Heart right ventricle (tissue), 16 donors: ENCODE measurements around the gene DMBT1. TPM values are rescaled to one million over a fixed set of nuclear protein-coding genes. Genes with fewer than 3 reads are reported as not detected.

Source experiments
- ATAC-seq, 8 donors: fragments of 200-7000 bp; cut with Tn5 transposase; one replicate each; pipeline ENCODE4 v1.9.1; 2020; ENCODE audit warnings: mild to moderate bottlenecking in 8 of 8, moderate library complexity in 8 of 8, moderate number of reproducible peaks in 1 of 8
- DNase-seq, 2 donors: peaks; one replicate each; pipeline ENCODE4 v3.0.0-alpha.2; 2020
- H3K27ac ChIP-seq, 10 donors: fragments of 200-600 bp; sonication (generic) in 2 of 10; one replicate each; pipeline versions ENCODE4 v1.5.0 to v1.8.0; 2020 to 2022; ENCODE audit warnings: mild to moderate bottlenecking in 3 of 10
- H3K27me3 ChIP-seq, 7 donors: fragments of 200-600 bp; one replicate each; pipeline ENCODE4 v1.8.0; 2021 to 2022; ENCODE audit warnings: mild to moderate bottlenecking in 2 of 7
- H3K36me3 ChIP-seq, 9 donors: fragments of 200-600 bp; sonication (generic) in 1 of 9; one replicate each; pipeline versions ENCODE4 v1.5.0 to v1.8.0; 2020 to 2022; ENCODE audit warnings: mild to moderate bottlenecking in 2 of 9
- H3K4me1 ChIP-seq, 9 donors: fragments of 200-600 bp; sonication (generic) in 1 of 9; one replicate each; pipeline versions ENCODE4 v1.5.0 to v1.8.0; 2020 to 2022; ENCODE audit warnings: mild to moderate bottlenecking in 4 of 9
- H3K4me3 ChIP-seq, 10 donors: fragments of 200-600 bp; sonication (generic) in 2 of 10; one replicate each; pipeline versions ENCODE4 v1.5.0 to v1.8.0; 2020 to 2022; ENCODE audit warnings: mild to moderate bottlenecking in 7 of 10, moderate library complexity in 2 of 10
- H3K9me3 ChIP-seq, 11 donors: fragments of 200-600 bp in 10 of 11; sonication (generic) in 2 of 11; one replicate each; pipeline versions ENCODE4 v1.5.0 to v1.8.0; 2013 to 2022; ENCODE audit warnings: mild to moderate bottlenecking in 2 of 11, control low read depth in 1 of 11, moderate library complexity in 1 of 11
- CTCF ChIP-seq, 9 donors: fragments of 200-600 bp; sonication (generic) in 2 of 9; IDR thresholded peaks; one replicate each; pipeline versions ENCODE4 v1.5.0 to v1.8.0; 2021 to 2022; ENCODE audit warnings: antibody characterized with exemption in 9 of 9, mild to moderate bottlenecking in 5 of 9, moderate library complexity in 1 of 9
- WGBS, 2 donors: extraction: QIAGEN DNeasy Blood & Tissue Kit; methylation state at CpG; one replicate each; pipeline ENCODE4 v1.1.7; 2013; ENCODE audit warnings: inconsistent platforms in 1 of 2; 5-methylcytosine and 5-hydroxymethylcytosine counted together
- intact Hi-C, 10 donors: fragments of 100-400 bp; cut with DNase I; formaldehyde crosslinking; loops; one replicate each; pipeline versions ENCODE4 v1.11.1 to v1.14.2; 2022
- long read RNA-seq, 3 donors: library from polyadenylated mRNA; unstranded; transcript quantifications; one replicate each; pipeline ENCODE4 v2.0.0, GENCODE V29; 2020 to 2021
- polyA plus RNA-seq, 2 donors: library from polyadenylated mRNA; stranded (reverse); fragments of 200-250 nt; gene quantifications; one replicate each; pipeline ENCODE4 v1.2.3, GENCODE V29; 2013
- total RNA-seq, 10 donors: library from RNA; stranded (reverse); fragmentation: NEBNext Ultra II Directional in 3 of 10; extraction: Animal tissue kit (Norgen Biotek cat#: 25700) in 3 of 10; gene quantifications; one replicate each; pipeline versions ENCODE4 v1.2.1 to v1.2.4, GENCODE V29; 2021 to 2023
- donor health status: Arrhythmogenic right ventricular cardiomyopathy.
- donor health status: ischemic (EF 13 %, LVEDD 7.1; RV severe dilation, severe dysfunction).
- donor health status: healthy with polysubstance abuse.
- donor health status: DM: no; HTN: yes; CAD: no.
- donor health status: DM: no; HTN: no; CAD: no.
- donor health status: ischemic (EF 25% LVEDD 6.9; RV normal size, moderate dysfunction).
- donor health status: ischemic (EF 25% LVEDD 5.7; RV mildly dilated, moderate dysfunction).
- donor health status: healthy.
- donor health status: DM: yes; HTN: yes; CAD: no.
- donor health status: Ischemic cardiomyopathy.
- donor health status: ischemic (EF 35%, LVEDD 5.7; RV mildly dilated, moderate dysfunction).
- donor health status: nonischemic (EF 11% LVEDD 7.7; RV severe dilation, severe dysfunction).
- donor health status: DM: yes; HTN: yes; CAD: no.
- donor health status: PGD.
- donor health status: ischemic (EF 29% LVEDD 5.4; RV normal size, mild dysfunction).
- donor health status: nonischemic (EF 23%, LVEDD 6.1; RV moderate dilation, normal function).

Gene DMBT1
- total RNA-seq: under 1 TPM in 2 of 10 donors, not detected in 8; 0.05 to 0.18 TPM
- under 1 TPM in 1 of 2 donors, not detected in 1; 0.01 TPM for polyA plus RNA-seq
- long read RNA-seq, donor 1: 0 reads
- long read RNA-seq, donor 2: 0 reads
- long read RNA-seq, donor 3: 0 reads

DNA sequence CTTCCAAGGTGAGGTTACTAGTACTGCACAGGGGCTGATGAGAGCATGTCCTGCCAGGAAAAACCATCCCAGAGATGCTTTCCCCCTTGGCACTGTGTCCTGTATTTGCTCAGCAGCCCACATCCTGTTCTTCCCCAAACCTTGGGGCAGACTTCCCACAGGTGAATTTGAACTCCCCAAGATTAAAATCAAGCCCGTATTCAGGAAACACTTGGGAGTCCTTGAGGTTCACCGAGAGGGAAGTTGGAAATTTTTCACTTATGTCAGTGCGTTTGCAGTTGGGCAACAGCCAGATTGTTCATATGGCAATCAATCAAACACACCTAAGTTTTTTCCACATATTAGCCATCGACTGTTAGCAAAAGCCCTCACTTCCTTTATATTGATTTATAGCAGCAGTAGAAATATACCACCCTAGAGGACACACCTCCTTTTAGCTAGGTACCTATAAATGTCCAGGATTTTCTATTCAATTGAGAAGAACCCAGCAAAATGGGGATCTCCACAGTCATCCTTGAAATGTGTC lies at the start of gene DMBT1:
DMBT1 (plus strand) TSS at position 476 of the 526 bp plus-strand sequence; CDS start at position 493, 17 bp downstream.
- Histone ChIP-seq H3K4me1 (peaks cover 0 to under 1% (median 0%) of the 10 kb centered on the region in 9 donors), H3K27me3 (peaks cover 0 to 54% (median 9%) of the 10 kb centered on the region in 7 donors), H3K27ac (no peak within 1 kb of the TSS), H3K9me3 (no peaks in the 10 kb centered on the region), H3K36me3 (no peaks in the 10 kb centered on the region), H3K4me3 (no peak within 1 kb of the TSS)
- DNase-seq: no peak
- ATAC-seq: no peak
- WGBS, 2 donors: 41 to 55% methylated on average over 4 of the region's 4 CpGs
- TF ChIP-seq CTCF (IDR thresholded peaks at IDR 0.05): no peak
- intact Hi-C loops: loop anchor here in 8 of 10 donors (5.0 to 10.0 kb wide), 6 partner anchors 33 to 258 kb away; partner anchors contain the start of gene HTRA1 (in 1 of the 8)

DNA sequence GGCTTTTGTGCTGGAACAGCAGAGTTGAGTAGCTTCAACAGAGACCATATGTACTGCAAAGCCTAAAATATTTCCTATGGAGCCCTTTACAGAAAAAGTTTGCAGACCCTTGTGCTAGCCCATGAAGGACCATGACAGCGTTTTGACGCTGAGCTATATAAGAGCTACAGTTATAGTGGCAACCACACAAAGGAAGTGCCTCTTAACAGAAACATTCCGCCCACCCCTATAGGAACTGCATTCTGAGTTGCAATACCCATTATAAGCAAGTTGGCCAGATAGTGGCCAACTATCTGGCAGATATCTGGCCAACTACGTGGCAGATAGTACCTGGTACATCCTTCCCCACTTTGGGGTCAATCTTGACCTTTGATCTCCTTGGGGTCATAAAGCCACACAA lies 47.5 kb upstream of the DMBT1 start:
- no peaks in the 10 kb centered on the region for H3K27me3 ChIP-seq
- no peak overlapping the region for H3K27ac ChIP-seq
- peaks cover 0 to 31% (median 20%) of the 10 kb centered on the region in 9 donors for H3K4me1 ChIP-seq
- WGBS, 2 donors: 88 to 95% methylated on average over 4 of the region's 4 CpGs
- H3K36me3 ChIP-seq: peaks cover 0 to 91% (median 36%) of the 10 kb centered on the region in 9 donors
- DNase-seq (no peak), ATAC-seq (no peak)
- no peak overlapping the region for H3K4me3 ChIP-seq
- intact Hi-C loops: no loop called here
- TF ChIP-seq CTCF (IDR thresholded peaks at IDR 0.05): no peak
- no peaks in the 10 kb centered on the region for H3K9me3 ChIP-seq

GRCh38 chr10:122514045-122514840 lies 46.3 kb upstream of the DMBT1 start:
- no peaks in the 10 kb centered on the region for H3K27me3 ChIP-seq
- peaks cover 0 to 80% (median 26%) of the 10 kb centered on the region in 9 donors for H3K36me3 ChIP-seq
- TF ChIP-seq CTCF (IDR thresholded peaks at IDR 0.05): no peak
- DNase-seq: no peak
- H3K4me1 ChIP-seq: peaks cover 0 to 28% (median 19%) of the 10 kb centered on the region in 9 donors
- ATAC-seq: no peak
- 88 to 89% methylated on average over 22 of the region's 22 CpGs for WGBS, 2 donors
- no peak overlapping the region for H3K4me3 ChIP-seq
- H3K27ac ChIP-seq: peak overlapping the region in 8 of 10 donors; percentile 25 to 62 (median 41)
- intact Hi-C loops: no loop called here
- no peaks in the 10 kb centered on the region for H3K9me3 ChIP-seq

- H3K27me3 ChIP-seq: no peaks in the 10 kb centered on the region
- DNase-seq: peak in 1 of 2 donors; percentile 27
- H3K4me1 ChIP-seq: peaks cover 0 to 28% (median 19%) of the 10 kb centered on the region in 9 donors
- intact Hi-C loops: no loop called here
- ATAC-seq: peak; percentile 64 to 82 (median 73)
- no peaks in the 10 kb centered on the region for H3K9me3 ChIP-seq
- TF ChIP-seq CTCF (IDR thresholded peaks at IDR 0.05): no peak
- 70 to 74% methylated on average over 5 of the region's 5 CpGs for WGBS, 2 donors
- no peak overlapping the region for H3K4me3 ChIP-seq
- peaks cover 0 to 72% (median 19%) of the 10 kb centered on the region in 9 donors for H3K36me3 ChIP-seq
- H3K27ac ChIP-seq: peak overlapping the region in 7 of 10 donors; percentile 25 to 71 (median 55)
Measured at GRCh38 chr10:122515022-122515424, 45.5 kb upstream of the DMBT1 start.
